NCI-H1694 (cell line): ENCODE measurements around the gene SUFU.
"Not testable (repeated sequence)": the region's sequence is repeated elsewhere in the genome, so short reads cannot be mapped to it uniquely, and the experiment has no call there.

Experiments
- DNase-seq: peaks from one replicate; lab custom pipeline; 2025; lab: John Stamatoyannopoulos, UW

The SUFU gene

GRCh38 chr10:102480396-102480795 is 23.4 kb upstream of the SUFU start:
- no peak for DNase-seq

GRCh38 chr10:102484021-102484420 is 19.8 kb upstream of the SUFU start:
- no peak for DNase-seq

DNA sequence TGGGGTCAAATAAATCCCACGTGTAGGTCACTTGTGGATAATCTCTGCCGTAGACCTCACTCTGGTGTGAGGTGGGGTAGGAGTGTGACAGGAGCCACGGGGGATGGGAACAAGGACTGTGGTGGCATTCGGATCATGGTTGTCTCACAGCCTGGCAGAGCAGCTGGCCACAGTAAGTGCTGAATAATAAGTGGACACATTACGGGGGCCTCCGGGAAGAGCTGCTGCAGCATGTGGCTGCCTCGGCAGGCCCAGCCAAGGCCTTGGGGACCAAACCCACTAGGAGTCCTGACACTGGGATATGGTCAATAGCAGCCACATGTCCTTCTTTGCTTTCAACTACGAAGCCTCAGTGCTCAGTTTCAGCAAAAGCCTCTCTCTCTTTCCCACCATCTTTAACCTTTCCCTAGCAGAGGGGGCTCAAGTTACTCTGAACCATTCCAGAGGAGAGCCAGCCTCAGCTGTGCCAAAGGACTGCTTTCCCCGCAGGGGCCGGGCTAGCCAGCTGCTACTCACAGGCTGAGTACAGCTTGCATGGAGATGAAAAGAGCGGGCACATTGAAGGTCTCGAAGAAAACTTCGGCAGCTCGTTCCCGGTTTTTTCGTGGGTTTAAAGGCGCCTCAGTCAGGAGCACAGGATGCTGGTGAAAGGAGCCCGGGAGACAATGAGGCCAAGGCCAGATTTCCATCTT is 18.5 kb upstream of the SUFU start:
- no peak for DNase-seq

DNA sequence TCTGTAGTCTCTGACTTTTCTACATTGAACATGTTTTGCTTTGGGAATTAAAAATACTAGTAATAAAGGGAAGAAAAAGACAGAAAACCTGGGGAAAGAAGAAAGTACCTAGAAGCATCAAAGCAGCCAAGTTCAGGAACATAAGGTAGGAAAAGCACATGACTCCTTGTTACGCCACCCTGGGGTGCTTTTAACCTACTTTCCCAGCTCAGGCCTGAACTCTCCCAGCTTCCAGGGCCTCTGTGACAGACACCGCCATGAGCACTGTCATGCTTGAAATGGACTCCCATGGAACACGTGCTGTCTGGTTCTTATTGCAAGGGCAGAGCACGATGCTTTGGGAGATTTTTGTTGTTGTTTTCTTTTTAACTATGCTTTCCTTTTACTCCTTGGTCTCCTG is 12.6 kb upstream of the SUFU start:
- DNase-seq, result no peak

DNA sequence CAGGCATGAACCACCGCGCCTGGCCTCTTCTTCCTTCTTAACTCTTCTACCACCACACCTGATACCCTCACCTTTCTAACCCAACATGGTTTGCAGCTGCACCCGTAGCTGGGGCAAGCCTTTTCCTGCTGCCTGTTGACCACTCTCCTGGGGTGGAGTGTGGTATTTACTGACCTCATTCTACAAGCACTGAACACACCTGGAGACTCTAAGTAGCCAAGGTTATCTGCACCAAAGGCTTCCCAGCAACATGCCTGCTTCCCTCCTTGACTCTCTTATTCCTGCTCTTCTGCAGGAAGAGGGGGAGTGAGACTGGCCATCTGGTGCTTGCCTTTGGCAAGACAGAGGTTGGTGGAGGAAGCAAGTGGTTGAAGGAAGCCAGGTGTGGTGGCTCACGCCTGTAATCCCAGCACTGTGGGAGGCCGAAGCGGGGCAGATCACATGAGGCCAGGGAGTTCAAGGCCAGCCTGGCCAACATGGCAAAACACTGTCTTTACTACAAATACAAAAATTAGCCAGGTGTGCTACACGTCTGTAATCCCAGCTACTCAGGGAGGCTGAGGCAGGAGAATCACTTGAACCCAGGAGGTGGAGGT is 11.3 kb upstream of the SUFU start:
- no peak for DNase-seq

DNA sequence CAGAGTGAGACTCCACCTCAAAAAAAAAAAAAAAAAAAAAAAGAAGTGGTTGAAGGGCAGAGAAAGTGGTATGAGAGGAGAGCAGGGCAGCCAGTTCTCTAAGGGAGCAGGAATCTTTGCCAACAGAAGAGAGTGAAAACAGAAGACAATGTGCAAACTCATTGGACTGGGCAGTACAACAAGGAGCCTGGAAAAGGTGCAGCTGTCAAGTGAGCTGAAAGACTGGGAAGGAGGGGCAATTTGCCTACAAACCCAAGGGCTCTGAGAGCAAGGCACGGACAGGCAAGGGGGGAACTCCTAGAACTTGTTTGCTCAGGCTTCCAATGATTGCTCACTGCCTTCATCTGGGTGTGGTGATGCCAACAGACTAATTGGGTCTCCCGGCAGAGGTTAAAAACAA is 10.8 kb upstream of the SUFU start:
- DNase-seq, result no peak

DNA sequence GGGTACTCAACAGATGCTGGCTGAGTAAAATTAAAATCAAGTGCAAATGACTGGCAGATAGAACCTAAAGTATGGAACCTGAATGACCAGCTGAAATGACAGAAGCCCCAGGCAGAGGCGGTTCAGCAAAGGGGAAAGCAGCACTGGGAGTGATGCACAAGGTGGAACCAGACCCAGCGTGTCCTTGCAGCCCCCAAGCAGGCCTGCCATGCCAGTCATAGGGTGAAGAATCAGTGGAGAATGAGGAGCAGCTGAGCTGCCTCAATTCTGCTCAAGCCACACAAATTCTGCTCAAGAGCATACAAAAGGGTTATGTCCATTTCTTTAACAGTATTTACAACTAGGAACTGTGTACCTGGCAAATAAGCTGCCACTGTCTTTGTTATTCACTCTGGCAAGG is 10.0 kb upstream of the SUFU start:
- DNase-seq, result no peak

GRCh38 chr10:102497545-102497944 is 6.2 kb upstream of the SUFU start:
- DNase-seq, result no peak

DNA sequence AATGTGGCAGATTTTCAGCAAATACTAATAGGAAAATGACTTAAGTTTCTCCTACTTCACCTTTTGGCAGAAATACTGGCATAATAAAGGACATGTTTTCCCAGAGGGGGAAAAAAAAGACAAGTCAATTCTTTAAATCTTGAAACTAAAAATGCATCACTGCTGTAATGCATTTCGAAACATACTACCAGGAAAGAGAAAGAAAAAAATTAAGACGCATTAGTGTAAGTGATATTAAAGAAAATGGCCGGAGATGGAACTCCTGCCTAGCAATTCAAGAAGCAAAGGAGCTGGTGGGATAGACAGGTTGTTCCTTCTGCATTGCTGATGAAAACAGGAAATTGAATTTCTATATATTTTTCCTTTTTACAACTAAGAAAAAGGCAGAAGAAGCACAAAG is 4.4 kb upstream of the SUFU start:
- no peak for DNase-seq

- DNase-seq, result not testable (repeated sequence)
These were observed 3.1 kb upstream of the SUFU start for GRCh38 chr10:102500686-102501085.

DNA sequence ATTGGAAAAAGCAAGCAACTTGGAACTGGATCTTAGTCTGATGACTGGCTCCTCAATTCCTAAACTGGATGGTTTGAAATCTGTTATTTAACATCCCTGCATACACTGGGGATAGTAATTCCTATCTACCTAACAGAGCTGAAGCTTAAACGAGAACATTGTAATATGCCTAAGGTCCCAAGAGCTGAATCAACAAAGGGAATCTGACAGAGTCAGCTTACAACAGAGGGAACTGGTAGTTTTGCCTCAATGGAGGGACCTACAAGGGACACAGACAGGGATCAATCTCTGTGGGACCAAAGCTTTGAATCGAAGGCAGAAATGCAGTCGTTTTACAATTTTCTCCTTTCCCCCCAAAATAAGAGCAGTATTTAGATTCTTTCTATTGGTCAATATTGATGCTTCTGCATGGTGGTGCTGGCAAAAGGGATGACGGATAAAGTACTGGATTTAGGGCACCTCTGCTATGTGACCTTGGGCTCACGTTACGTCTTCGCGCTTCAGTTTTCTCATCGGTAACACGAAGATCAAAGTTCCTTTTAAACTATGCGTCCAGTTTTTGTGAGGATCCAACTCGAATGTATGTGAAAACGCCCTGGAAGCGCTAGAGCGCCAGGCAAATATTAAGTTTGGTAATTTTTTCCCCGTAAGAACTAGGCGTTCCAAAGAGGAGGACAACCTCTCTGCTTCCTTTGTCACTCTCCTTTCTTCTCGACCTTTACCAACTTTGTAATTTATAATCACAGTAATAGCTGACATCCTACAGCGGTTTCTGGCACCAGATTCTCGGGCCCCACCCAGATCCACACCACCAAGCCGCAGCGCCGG is 2.4 kb upstream of the SUFU start:
- DNase-seq, result no peak

DNA sequence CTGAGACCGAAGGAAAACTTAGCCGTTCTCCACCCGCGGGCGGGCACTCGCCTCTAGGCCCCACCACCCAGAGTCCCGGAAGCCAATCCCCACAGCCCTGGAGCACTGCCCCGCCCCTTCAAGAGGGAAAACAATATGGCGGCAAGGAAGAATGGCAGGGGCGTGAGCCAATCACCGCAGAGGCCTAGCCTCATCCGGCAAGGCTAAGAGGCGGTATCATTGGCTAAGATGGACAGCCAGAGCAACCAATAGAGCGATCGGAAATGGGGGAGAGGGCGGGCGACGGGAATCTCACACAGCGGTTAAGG is 1.8 kb upstream of the SUFU start:
- peak; percentile 97 for DNase-seq

- DNase-seq, result peak; percentile 98
These were observed 1.2 kb upstream of the SUFU start, which contains the start of gene ACTR1A for GRCh38 chr10:102502337-102503151. ACTR1A (minus strand) TSS chr10:102502712; CDS start chr10:102502647, 65 bp downstream.

- no peak for DNase-seq
These were observed 605 bp downstream of the SUFU start for GRCh38 chr10:102504179-102504975.

DNA sequence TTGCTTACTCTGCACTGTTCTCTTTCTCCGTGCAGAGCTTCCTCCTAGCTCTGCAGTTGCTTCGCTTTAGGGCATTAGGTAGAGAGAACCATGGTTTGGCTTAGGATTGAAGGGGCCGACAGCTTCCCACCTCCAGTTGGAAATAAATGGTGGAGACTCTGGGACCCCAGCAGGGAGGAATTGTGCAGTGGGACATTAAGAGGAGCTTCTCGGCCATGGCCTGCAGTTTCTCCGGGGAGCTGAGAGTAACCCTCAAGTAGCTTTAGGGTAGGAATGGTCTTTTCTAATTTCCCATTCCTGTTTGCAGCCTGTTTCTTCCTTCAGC is 1.2 kb downstream of the SUFU start:
- no peak for DNase-seq

- no peak for DNase-seq
These were observed 1.8 kb downstream of the SUFU start for GRCh38 chr10:102505462-102506115.

DNA sequence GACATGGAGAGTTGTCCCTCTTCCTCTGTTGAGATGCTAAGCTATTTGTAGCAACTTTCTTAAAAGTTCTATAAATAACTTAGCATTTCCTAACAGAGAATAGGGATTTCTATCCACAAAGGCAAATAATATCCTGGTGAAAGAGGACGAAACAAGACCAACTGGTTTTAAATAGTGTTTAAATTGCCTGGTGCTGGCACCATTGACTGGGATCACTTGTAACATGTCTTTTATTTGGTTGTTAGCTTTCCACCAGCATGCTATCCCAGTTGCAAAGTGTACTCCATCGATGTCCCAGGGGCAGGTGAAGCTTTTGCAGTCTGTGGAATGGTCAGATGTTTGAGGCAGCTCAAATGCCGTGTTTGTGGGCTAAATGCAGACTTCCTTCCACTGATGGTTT is 3.7 kb downstream of the SUFU start:
- DNase-seq, result no peak

GRCh38 chr10:102508506-102508905 is 4.7 kb downstream of the SUFU start:
- no peak for DNase-seq

- DNase-seq, result no peak
These were observed 5.6 kb downstream of the SUFU start for GRCh38 chr10:102509387-102509786.

GRCh38 chr10:102511583-102512274 is 8.0 kb downstream of the SUFU start:
- DNase-seq, result no peak
